ENCODE data around the gene UNC13B. TPM values are rescaled to one million over a fixed set of nuclear protein-coding genes. Genes with fewer than 3 reads are reported as not detected.

Gene UNC13B
- total and polyA plus RNA-seq, 2 donors (not counting 3 experiments of a cell fraction or from before 2014, with no cell fraction given) = 30.1 to 46.2 TPM

- CTCF ChIA-PET = interaction anchor here (1.5 kb wide), 1 partner anchor 45 kb away, joined by 6 read pairs; no protein-coding TSS in a partner anchor
- intact Hi-C loops (cut with micrococcal nuclease) = loop anchor here (2.0 kb wide), 1 partner anchor 27 kb away; no protein-coding TSS in a partner anchor
- FAIRE-seq = no peak
These were observed 178.2 kb downstream of the UNC13B start for GRCh38 chr9:35340046-35340445.

GRCh38 chr9:35341021-35341420 lies 179.2 kb downstream of the UNC13B start:
- FAIRE-seq (no peak), DNase-seq (ENCODE audit: low read depth, low spot score) (no peak)
- H2AFZ ChIP-seq (ENCODE audit: low read depth, low read length) = no peak overlapping the region
- ChIA-PET CTCF (interaction anchor here (1.0 to 1.6 kb wide), 9 partner anchors 10 to 224 kb away, joined by 3 to 8 read pairs (median 5); no protein-coding TSS in a partner anchor), POLR2A (no interaction called here)
- dilution Hi-C loops (cut with MboI; ENCODE audit: extremely low pct_ligation_motif_present, low sequenced_read_pairs) (no loop called here), intact Hi-C loops (cut with micrococcal nuclease) (loop anchor here (2.0 kb wide), 1 partner anchor 26 kb away; no protein-coding TSS in a partner anchor)
- peak overlapping the region; percentile 57 for H3K27ac ChIP-seq (ENCODE audit: insufficient read depth, low read depth, low read length)
- no peaks in the 10 kb centered on the region for H3K79me2 ChIP-seq (ENCODE audit: control insufficient read depth, insufficient read depth, low read length)
- H3K9me3 ChIP-seq (replicated peaks; ENCODE audit: control insufficient read depth, insufficient read depth, low read length) = no peaks in the 10 kb centered on the region
- no peaks in the 10 kb centered on the region for H3K27me3 ChIP-seq (ENCODE audit: control insufficient read depth in 2 of 2, insufficient read depth in 2 of 2, low read length in 2 of 2)
- H3K4me1 ChIP-seq (ENCODE audit: control insufficient read depth, extremely low read depth, insufficient read depth, low read length) = peaks cover 22% of the 10 kb centered on the region
- no peaks in the 10 kb centered on the region for H4K20me1 ChIP-seq (replicated peaks; ENCODE audit: control insufficient read depth, extremely low read depth, insufficient read depth, low read length)
- H3K4me2 ChIP-seq (ENCODE audit: insufficient read depth, low read length) = peak overlapping the region; percentile 57
- peak overlapping the region in 1 of 3 experiments; percentile 5 for H3K4me3 ChIP-seq (replicated peaks in 1 of 3; ENCODE audit: insufficient read depth in 1 of 3, low read depth in 1 of 3, low read length in 3 of 3)
- BruUV-seq (replicated peaks) = TSS peak; percentile 85
- H3K36me3 ChIP-seq (ENCODE audit: control insufficient read depth in 2 of 2, extremely low read depth in 1 of 2, insufficient read depth in 2 of 2, low read length in 2 of 2) = no peaks in the 10 kb centered on the region
- no peaks in the 10 kb centered on the region for H3K9me1 ChIP-seq (replicated peaks; ENCODE audit: control insufficient read depth, extremely low read depth, insufficient read depth, low read length)
- H3K9ac ChIP-seq (replicated peaks; ENCODE audit: extremely low read depth, insufficient read depth, low read length) = peak overlapping the region; percentile 10
- TF ChIP-seq EZH2 (IDR thresholded peaks at IDR 0.05; ENCODE audit: borderline replicate concordance, low read depth, low read length, severe bottlenecking) (no peak), POLR2A (IDR thresholded peaks at IDR 0.05; ENCODE audit: low read depth, low read length) (no peak)

More at GRCh38 chr9:35340046-35340445, 178.2 kb downstream of the UNC13B start:
- POLR2A ChIA-PET = no interaction called here
- H3K27me3 ChIP-seq (ENCODE audit: control insufficient read depth in 2 of 2, insufficient read depth in 2 of 2, low read length in 2 of 2) = no peaks in the 10 kb centered on the region
- no peak overlapping the region for H3K4me2 ChIP-seq (ENCODE audit: insufficient read depth, low read length)
- no peak overlapping the region for H3K27ac ChIP-seq (ENCODE audit: insufficient read depth, low read depth, low read length)
- H3K9ac ChIP-seq (replicated peaks; ENCODE audit: extremely low read depth, insufficient read depth, low read length) = no peak overlapping the region
- BruUV-seq (replicated peaks) = no TSS peak
- TF ChIP-seq EZH2 (IDR thresholded peaks at IDR 0.05; ENCODE audit: borderline replicate concordance, low read depth, low read length, severe bottlenecking) (no peak), JUN (IDR thresholded peaks at IDR 0.05; ENCODE audit: borderline replicate concordance, insufficient read depth, insufficient read length, low read depth) (no peak), GATA2 (IDR thresholded peaks at IDR 0.05; ENCODE audit: insufficient read depth, insufficient read length, low read depth, low read length) (peak; percentile 53), POLR2AphosphoS5 (IDR thresholded peaks at IDR 0.05; ENCODE audit: insufficient read depth, low read depth, low read length) (no peak)
- dilution Hi-C loops (cut with MboI; ENCODE audit: extremely low pct_ligation_motif_present, low sequenced_read_pairs) = no loop called here
- DNase-seq (ENCODE audit: low read depth, low spot score) = no peak
- no peaks in the 10 kb centered on the region for H3K9me3 ChIP-seq (replicated peaks; ENCODE audit: control insufficient read depth, insufficient read depth, low read length)
- no peak overlapping the region for H2AFZ ChIP-seq (ENCODE audit: low read depth, low read length)
- peaks cover 31% of the 10 kb centered on the region for H3K4me1 ChIP-seq (ENCODE audit: control insufficient read depth, extremely low read depth, insufficient read depth, low read length)
- H3K36me3 ChIP-seq (ENCODE audit: control insufficient read depth in 2 of 2, extremely low read depth in 1 of 2, insufficient read depth in 2 of 2, low read length in 2 of 2) = no peaks in the 10 kb centered on the region
- no peaks in the 10 kb centered on the region for H3K79me2 ChIP-seq (ENCODE audit: control insufficient read depth, insufficient read depth, low read length)
- no peaks in the 10 kb centered on the region for H4K20me1 ChIP-seq (replicated peaks; ENCODE audit: control insufficient read depth, extremely low read depth, insufficient read depth, low read length)
- H3K4me3 ChIP-seq (replicated peaks in 1 of 3; ENCODE audit: insufficient read depth in 1 of 3, low read depth in 1 of 3, low read length in 3 of 3) = no peak overlapping the region
- no peaks in the 10 kb centered on the region for H3K9me1 ChIP-seq (replicated peaks; ENCODE audit: control insufficient read depth, extremely low read depth, insufficient read depth, low read length)

Data from endothelial cell of umbilical vein (primary cell).